ENCODE measurements around the gene AQP12B. TPM values are rescaled to one million over a fixed set of nuclear protein-coding genes. Genes with fewer than 3 reads are reported as not detected.
"Not testable (repeated sequence)": the region's sequence is repeated elsewhere in the genome, so short reads cannot be mapped to it uniquely, and the experiment has no call there.

Gene AQP12B
- total RNA-seq, 4 donors from 2014 or later, result not detected

DNA sequence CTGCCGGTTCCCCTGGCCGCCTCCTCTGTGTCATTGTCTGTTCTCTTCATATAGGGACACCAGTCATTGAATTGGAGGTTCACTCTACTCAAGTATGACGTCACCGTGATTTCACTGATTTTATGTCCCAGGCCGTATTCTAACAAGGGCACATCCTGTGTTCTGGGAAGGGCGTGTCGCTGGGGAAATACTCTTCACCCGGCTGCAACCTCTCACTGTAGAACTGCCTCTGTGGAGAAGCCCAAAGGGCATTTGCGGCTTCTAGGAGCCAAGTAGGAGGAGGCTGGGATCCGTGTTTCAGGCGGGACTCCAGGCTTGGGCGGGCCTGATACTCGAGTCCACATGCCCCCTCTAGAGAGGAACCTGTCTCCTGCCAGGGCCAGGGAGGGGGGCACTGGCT is 13.8 kb upstream of the AQP12B start:
- H3K4me3 ChIP-seq (ENCODE audit: low read depth, poor library complexity, severe bottlenecking); intact Hi-C loops (cut with DNase I; ENCODE audit: low total_unique reads); DNase-seq (ENCODE audit: low spot score in 2 of 2): not testable (repeated sequence)
- WGBS, 2 donors, result 49% methylated on average over 7 of the region's 13 CpGs; no CpG with 5 or more reads in 1 of the 2 donors

DNA sequence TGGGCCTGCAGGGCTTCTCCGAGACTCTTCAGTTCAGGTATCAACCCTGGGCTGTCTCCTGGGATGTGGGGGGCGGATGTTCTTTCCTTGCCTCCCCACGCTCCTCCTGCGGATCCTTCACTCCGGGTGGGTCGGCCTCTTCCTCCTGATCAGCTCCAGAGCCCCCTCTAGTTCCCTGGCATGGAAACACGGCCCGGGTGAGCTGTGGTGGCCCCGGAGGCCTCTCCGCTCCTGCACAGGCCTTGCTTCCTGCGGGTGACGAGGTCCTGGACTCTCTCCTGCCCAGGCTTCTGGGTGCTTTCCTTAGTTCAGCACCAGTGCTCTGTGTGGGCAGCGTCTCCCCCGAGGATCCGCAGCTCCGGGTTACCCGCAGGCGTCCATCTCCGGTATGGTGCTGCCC is 12.9 kb upstream of the AQP12B start:
- WGBS, 2 donors, result no CpG with 5 or more reads among the region's 19 CpGs
- DNase-seq (ENCODE audit: low spot score in 2 of 2); H3K4me3 ChIP-seq (ENCODE audit: low read depth, poor library complexity, severe bottlenecking); intact Hi-C loops (cut with DNase I; ENCODE audit: low total_unique reads): not testable (repeated sequence)

DNA sequence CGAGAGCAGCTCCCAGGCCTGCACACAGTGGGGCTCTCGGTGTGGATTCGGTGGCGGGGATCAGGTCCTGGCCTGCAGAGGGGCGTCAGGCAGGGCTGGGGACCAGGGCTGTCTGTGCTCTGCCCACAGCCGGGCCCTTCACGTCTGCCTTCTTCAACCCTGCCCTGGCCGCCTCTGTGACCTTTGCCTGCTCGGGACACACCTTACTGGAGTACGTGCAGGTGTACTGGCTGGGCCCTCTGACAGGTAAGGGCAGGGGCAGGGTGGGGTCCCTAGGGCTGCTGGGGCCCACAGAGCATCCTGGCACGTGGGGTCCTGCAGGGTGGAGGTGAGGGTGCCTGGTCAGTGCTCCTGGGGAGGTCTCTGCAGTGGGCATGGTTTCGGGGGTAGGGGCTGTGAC is 11.6 kb upstream of the AQP12B start:
- no CpG with 5 or more reads among the region's 12 CpGs for WGBS, 2 donors
- intact Hi-C loops (cut with DNase I; ENCODE audit: low total_unique reads); H3K4me3 ChIP-seq (ENCODE audit: low read depth, poor library complexity, severe bottlenecking); DNase-seq (ENCODE audit: low spot score in 2 of 2): not testable (repeated sequence)

DNA sequence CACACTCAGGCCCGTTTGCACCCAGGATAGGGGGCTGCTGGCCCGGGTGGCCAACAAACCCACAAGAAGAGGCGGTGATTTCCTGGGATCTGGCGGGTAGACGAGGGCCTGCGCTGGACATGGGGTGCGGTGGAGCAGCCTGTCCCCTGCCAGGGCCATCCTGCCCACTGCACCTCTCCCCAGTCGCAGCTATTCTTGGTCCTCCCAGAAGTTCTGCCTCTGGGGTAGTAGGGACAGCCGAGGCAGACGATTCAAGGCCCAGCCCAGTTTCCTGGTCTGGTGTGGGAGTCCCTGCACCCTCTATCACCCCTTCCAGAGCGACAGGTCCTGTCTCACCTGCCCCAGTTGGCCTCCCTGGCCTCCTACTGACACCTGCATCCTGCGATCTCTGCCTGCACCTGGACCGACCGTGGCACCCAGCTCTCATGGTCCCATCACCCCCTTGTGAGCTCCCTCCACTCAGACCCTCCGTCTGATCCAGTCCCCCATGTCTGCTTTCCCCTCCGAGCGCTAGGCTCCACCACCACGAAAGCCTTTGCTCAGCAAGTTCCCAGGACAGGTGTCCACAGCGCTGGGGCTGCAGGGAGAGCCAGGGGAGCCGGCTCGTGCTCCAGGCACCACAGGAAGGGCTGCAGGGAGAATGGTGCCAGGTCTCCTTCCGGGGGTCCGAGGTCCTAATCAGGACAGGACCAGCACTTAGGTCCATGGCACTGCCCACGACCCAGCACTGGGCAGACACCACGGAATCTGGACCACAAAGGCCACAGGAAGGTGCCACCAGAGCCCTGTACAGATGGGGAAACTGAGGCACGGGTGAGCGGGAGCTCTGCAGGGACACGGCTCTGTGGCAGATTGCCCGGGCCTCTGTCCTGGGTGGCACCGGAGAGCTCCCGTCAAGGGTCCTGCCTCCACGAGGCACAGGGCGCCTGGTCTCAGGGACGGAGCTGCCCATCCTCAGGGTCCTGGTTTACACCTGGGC is 10.2 kb upstream of the AQP12B start:
- DNase-seq (ENCODE audit: low spot score in 2 of 2), result peak in 1 of 2 donors; percentile 81
- H3K4me3 ChIP-seq (ENCODE audit: low read depth, poor library complexity, severe bottlenecking); intact Hi-C loops (cut with DNase I; ENCODE audit: low total_unique reads): not testable (repeated sequence)
- 76 to 82% methylated on average over 5 of the region's 34 CpGs for WGBS, 2 donors

DNA sequence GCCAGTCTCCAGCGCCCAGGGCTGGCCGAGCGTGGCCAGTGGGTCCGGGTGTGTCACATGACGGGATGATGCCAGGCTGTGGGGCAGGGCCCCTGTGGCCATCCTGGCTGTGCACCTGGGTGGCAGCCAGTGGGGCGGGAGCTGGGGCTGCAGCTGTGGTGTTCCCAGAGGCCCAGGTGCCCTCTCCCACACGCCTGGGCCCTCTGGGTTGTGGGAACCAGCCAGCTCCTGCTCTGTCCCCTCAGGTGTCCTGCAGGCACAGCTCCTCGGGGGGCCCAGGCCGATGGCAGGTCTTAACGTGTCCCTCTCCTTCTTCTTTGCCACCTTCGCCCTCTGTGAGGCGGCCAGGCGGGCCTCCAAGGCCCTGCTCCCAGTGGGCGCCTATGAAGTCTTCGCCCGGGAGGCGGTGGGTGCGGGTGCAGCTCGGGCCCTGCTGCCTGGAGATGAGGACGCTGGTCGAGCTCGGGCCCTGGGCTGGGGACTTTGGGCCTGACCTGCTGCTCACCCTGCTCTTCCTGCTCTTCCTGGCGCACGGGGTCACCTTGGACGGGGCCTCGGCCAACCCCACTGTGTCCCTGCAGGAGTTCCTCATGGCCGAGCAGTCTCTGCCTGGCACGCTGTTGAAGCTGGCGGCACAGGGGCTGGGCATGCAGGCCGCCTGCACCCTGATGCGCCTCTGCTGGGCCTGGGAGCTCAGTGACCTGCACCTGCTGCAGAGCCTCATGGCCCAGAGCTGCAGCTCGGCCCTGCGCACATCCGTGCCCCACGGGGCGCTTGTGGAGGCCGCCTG is 9.1 kb upstream of the AQP12B start, which contains the start of gene AQP12A:
Gene AQP12A, plus strand, starts transcription at position 236 of the 790 bp plus-strand sequence. Its CDS starts 48 bp downstream, at position 284.
- WGBS, 2 donors, result 68 to 84% methylated on average over 8 to 19 of the region's 37 CpGs
- H3K4me3 ChIP-seq (ENCODE audit: low read depth, poor library complexity, severe bottlenecking); intact Hi-C loops (cut with DNase I; ENCODE audit: low total_unique reads): not testable (repeated sequence)
- DNase-seq (ENCODE audit: low spot score in 2 of 2), result peak in 1 of 2 donors; percentile 25

DNA sequence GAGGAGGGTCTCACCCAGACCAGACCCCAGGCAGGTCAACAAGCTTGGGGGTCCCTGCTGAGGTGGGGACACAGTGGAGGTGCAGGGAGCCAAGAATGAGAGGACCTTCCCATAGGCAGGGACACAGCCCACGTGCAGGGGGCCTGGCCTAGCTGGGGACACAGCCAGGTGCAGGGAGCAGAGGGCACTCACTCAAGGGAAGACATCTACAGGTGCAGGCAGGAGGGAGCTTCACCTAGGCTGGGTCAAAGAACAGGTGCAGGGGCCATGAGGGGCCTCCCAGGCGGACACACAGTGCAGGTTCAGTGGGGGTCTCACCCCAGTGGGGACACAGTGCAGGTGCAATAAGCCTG is 8.4 kb upstream of the AQP12B start:
- WGBS, 2 donors, result 75% methylated on average over 1 of the region's 2 CpGs; no CpG with 5 or more reads in 1 of the 2 donors
- DNase-seq (ENCODE audit: low spot score in 2 of 2); intact Hi-C loops (cut with DNase I; ENCODE audit: low total_unique reads); H3K4me3 ChIP-seq (ENCODE audit: low read depth, poor library complexity, severe bottlenecking): not testable (repeated sequence)

DNA sequence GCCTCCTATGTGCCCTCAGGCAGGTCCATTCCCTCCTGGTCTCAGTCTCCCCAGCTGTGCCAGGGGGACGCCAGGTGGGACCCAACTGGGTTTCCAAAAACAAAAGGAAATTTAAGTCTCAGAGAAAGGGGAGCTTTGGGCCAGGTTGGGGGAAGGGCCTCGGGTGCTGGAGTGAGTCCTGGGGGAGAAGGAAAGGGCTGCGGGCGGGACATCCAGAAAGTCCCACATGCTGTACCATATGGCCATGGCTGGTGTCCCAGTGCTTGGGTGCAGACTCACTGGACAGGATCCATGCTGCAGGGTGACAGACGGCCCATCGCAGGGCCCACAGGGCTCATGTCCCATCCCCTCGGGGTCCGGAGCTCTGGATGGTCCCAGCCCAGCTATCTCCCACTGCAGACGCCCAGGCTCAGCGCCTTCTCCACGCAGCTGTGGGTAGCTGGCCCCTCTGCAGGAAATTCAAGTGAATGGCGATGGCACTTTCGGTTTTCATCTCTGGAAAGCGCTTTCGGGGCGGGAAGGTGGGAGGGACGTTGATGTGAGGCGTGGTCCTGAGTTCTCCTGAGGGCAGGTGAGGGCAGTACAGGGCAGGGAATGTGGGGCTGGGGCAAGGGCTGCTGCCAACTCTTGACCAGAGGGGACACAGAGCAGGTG is 7.9 kb upstream of the AQP12B start:
- WGBS, 2 donors, result 69 to 78% methylated on average over 8 of the region's 18 CpGs
- intact Hi-C loops (cut with DNase I; ENCODE audit: low total_unique reads); H3K4me3 ChIP-seq (ENCODE audit: low read depth, poor library complexity, severe bottlenecking): not testable (repeated sequence)
- peak in 1 of 2 donors; percentile 9 for DNase-seq (ENCODE audit: low spot score in 2 of 2)

DNA sequence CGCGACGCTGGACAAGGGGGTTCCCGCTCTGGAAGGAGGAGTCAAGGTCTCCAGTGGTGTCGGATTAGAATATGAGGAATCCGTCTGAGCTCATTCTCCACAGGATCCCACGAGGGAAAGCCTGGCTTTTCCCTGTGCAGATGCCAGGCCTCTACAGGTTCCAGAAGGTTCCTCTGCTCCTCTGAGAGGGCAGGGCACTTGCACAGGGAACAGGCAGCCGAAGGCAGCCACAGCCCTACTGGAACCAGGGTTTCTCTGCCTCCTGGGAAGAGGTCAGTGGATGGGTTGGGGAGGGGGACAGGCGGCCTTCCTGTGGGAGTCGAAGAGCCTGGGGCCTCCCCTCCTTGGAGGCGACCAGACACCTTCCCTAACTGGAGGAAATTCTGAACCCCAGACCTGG is 7.3 kb upstream of the AQP12B start:
- no peak overlapping the region for H3K4me3 ChIP-seq (ENCODE audit: low read depth, poor library complexity, severe bottlenecking)
- intact Hi-C loops (cut with DNase I; ENCODE audit: low total_unique reads), result no loop called here
- peak in 1 of 2 donors; percentile 31 for DNase-seq (ENCODE audit: low spot score in 2 of 2)
- 73 to 74% methylated on average over 7 to 9 of the region's 11 CpGs for WGBS, 2 donors
- TF ChIP-seq, protein P1, sequence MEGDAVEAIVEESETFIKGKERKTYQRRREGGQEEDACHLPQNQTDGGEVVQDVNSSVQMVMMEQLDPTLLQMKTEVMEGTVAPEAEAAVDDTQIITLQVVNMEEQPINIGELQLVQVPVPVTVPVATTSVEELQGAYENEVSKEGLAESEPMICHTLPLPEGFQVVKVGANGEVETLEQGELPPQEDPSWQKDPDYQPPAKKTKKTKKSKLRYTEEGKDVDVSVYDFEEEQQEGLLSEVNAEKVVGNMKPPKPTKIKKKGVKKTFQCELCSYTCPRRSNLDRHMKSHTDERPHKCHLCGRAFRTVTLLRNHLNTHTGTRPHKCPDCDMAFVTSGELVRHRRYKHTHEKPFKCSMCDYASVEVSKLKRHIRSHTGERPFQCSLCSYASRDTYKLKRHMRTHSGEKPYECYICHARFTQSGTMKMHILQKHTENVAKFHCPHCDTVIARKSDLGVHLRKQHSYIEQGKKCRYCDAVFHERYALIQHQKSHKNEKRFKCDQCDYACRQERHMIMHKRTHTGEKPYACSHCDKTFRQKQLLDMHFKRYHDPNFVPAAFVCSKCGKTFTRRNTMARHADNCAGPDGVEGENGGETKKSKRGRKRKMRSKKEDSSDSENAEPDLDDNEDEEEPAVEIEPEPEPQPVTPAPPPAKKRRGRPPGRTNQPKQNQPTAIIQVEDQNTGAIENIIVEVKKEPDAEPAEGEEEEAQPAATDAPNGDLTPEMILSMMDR (IDR thresholded peaks at IDR 0.05), result no peak
- TF ChIP-seq POLR2A (IDR thresholded peaks at IDR 0.05), result no peak

DNA sequence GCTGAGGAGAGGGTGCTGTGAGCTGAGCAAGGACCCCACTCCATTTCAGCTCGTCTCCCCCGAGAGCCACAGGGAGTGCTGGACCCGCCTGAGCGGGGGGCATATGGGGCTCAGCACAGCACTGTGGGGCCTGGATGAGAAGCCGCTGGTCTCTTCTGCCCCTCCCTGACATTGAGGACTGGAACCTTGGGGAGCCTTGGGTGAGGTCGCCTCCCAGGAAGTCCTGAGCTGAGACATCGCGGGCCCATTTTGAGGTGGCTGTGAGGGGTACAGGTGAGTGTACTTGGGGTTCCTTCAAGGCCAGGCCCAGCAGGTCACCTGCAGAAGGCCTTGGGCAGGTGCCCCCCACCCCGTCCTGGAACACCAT is 5.9 kb upstream of the AQP12B start:
- DNase-seq (ENCODE audit: low spot score in 2 of 2), result peak in 1 of 2 donors; percentile 79
- WGBS, 2 donors, result 86 to 88% methylated on average over 7 to 9 of the region's 9 CpGs

More for the DNA sequence above, 5.9 kb upstream of the AQP12B start:
- H3K4me3 ChIP-seq (ENCODE audit: low read depth, poor library complexity, severe bottlenecking), result no peak overlapping the region
- intact Hi-C loops (cut with DNase I; ENCODE audit: low total_unique reads), result no loop called here
- TF ChIP-seq, protein P1 (IDR thresholded peaks at IDR 0.05), result no peak
- TF ChIP-seq POLR2A (IDR thresholded peaks at IDR 0.05), result no peak
